ENCODE measurements around the gene WBP1L.

WBP1L gene

DNA sequence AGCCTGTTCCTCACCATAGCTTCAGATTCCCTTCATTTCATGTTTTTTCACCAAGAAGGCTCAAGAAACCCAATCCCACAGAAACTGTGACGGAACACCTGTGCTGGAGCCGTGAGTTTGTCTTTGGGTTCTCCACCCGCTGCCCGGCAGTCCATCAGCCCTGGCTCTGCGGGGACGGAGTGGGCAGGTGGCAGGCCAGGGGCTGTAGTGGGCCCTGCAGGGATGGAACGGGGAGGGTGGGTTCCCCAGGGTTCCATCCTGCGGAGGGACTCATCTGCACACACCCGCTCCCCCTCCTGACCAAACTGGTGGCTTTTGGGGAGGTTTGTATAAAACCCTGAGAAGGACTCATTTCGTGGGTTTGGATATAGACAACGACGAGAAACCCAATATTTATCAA, 78.5 kb downstream of the WBP1L start:
- H3K36me3 ChIP-seq (ENCODE audit: low read depth): no peaks in the 10 kb centered on the region
- TF ChIP-seq, protein P1, sequence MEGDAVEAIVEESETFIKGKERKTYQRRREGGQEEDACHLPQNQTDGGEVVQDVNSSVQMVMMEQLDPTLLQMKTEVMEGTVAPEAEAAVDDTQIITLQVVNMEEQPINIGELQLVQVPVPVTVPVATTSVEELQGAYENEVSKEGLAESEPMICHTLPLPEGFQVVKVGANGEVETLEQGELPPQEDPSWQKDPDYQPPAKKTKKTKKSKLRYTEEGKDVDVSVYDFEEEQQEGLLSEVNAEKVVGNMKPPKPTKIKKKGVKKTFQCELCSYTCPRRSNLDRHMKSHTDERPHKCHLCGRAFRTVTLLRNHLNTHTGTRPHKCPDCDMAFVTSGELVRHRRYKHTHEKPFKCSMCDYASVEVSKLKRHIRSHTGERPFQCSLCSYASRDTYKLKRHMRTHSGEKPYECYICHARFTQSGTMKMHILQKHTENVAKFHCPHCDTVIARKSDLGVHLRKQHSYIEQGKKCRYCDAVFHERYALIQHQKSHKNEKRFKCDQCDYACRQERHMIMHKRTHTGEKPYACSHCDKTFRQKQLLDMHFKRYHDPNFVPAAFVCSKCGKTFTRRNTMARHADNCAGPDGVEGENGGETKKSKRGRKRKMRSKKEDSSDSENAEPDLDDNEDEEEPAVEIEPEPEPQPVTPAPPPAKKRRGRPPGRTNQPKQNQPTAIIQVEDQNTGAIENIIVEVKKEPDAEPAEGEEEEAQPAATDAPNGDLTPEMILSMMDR (IDR thresholded peaks at IDR 0.05; ENCODE audit: poor library complexity, severe bottlenecking): no peak
- H3K27me3 ChIP-seq (ENCODE audit: insufficient read depth, poor library complexity, severe bottlenecking): no peaks in the 10 kb centered on the region
- H3K4me1 ChIP-seq (ENCODE audit: insufficient read depth, poor library complexity, severe bottlenecking): no peaks in the 10 kb centered on the region
- no peak for ATAC-seq (ENCODE audit: low read depth)
- no peak for DNase-seq (ENCODE audit: low spot score)
- H3K4me3 ChIP-seq (ENCODE audit: severe bottlenecking): no peak overlapping the region
- no peak overlapping the region for H3K27ac ChIP-seq (ENCODE audit: poor library complexity, severe bottlenecking)
- no peaks in the 10 kb centered on the region for H3K9me3 ChIP-seq (ENCODE audit: severe bottlenecking)

DNA sequence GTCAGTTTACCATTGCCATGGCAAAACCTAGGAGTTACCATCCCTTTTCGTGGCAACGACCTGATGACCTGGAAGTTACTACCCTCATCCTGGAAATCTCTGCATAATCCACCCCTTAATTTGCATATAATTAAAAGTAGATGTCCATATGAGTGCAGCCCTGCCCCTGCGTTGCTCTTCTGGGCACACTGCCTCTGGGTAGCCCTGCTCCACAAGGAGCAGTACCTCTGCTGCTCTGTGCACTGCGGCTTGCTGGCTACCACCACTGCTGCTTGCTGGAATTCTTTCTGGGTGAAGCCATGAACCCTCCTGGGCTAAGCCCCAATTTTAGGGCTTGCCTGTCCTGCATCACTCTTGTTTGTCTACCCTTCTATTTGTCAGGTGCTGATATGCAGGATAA, 80.9 kb downstream of the WBP1L start:
- no peaks in the 10 kb centered on the region for H3K9me3 ChIP-seq (ENCODE audit: severe bottlenecking)
- no peak overlapping the region for H3K27ac ChIP-seq (ENCODE audit: poor library complexity, severe bottlenecking)
- no peaks in the 10 kb centered on the region for H3K4me1 ChIP-seq (ENCODE audit: insufficient read depth, poor library complexity, severe bottlenecking)
- no peaks in the 10 kb centered on the region for H3K36me3 ChIP-seq (ENCODE audit: low read depth)
- DNase-seq (ENCODE audit: low spot score): no peak
- TF ChIP-seq, protein P1 (IDR thresholded peaks at IDR 0.05; ENCODE audit: poor library complexity, severe bottlenecking): no peak
- H3K27me3 ChIP-seq (ENCODE audit: insufficient read depth, poor library complexity, severe bottlenecking): no peaks in the 10 kb centered on the region
- no peak overlapping the region for H3K4me3 ChIP-seq (ENCODE audit: severe bottlenecking)
- ATAC-seq (ENCODE audit: low read depth): no peak

DNA sequence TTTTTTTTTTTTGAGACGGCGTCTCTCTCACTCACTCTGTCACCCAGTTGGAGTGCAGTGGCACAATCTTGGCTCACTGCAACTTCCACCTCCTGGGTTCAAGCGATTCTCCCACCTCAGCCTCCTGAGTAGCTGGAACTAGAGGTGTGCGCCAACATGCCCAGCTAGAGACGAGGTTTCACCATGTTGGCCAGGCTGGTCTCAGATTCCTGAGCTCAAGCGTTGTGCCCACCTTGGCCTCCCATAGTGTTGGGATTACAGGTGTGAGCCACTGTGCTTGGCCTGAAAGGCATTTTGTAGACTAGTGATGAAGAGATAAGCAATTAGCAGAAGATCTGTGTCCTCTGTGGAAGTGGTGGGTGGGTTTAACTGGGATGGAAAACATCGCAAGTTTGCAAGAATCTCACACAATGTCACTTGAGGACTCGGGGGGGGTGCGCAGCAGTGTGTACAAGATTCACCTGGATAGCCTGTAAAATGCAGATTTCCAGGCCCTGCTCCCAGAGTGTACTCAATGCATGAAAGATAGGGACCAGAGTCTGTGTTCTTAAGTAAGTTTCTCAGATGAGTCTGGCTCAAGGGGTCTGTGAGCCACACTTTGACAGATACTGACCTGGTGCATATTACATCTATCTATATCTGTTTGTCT, 82.5 kb downstream of the WBP1L start:
- Histone ChIP-seq H3K27ac (ENCODE audit: poor library complexity, severe bottlenecking) (no peak overlapping the region), H3K27me3 (ENCODE audit: insufficient read depth, poor library complexity, severe bottlenecking) (no peaks in the 10 kb centered on the region), H3K36me3 (ENCODE audit: low read depth) (no peaks in the 10 kb centered on the region), H3K9me3 (ENCODE audit: severe bottlenecking) (no peaks in the 10 kb centered on the region), H3K4me3 (ENCODE audit: severe bottlenecking) (no peak overlapping the region), H3K4me1 (ENCODE audit: insufficient read depth, poor library complexity, severe bottlenecking) (no peaks in the 10 kb centered on the region)
- DNase-seq (ENCODE audit: low spot score): no peak
- TF ChIP-seq, protein P1 (IDR thresholded peaks at IDR 0.05; ENCODE audit: poor library complexity, severe bottlenecking): no peak
- ATAC-seq (ENCODE audit: low read depth): no peak

DNA sequence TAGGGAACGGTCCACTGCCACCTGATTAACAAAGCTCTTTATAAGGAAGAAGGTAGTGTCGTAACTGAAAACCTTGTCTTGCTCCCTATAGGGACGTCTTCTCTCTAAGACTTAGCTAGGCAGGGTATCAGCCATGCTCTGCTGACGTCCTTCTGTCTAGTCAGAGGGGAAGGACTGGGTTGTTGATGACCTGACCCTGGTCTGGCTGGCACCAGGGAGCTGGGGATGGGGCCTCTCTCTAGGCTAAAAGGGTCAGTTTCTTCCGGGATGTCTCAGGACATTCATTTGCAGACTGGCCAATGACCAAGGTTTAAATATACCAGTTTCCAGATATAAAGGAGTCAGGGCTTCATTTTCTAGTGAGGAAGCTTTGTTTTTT, 83.8 kb downstream of the WBP1L start:
- H3K27me3 ChIP-seq (ENCODE audit: insufficient read depth, poor library complexity, severe bottlenecking): no peaks in the 10 kb centered on the region
- H3K9me3 ChIP-seq (ENCODE audit: severe bottlenecking): no peaks in the 10 kb centered on the region
- H3K4me3 ChIP-seq (ENCODE audit: severe bottlenecking): no peak overlapping the region
- TF ChIP-seq, protein P1 (IDR thresholded peaks at IDR 0.05; ENCODE audit: poor library complexity, severe bottlenecking): no peak
- DNase-seq (ENCODE audit: low spot score): no peak
- no peak overlapping the region for H3K27ac ChIP-seq (ENCODE audit: poor library complexity, severe bottlenecking)
- H3K4me1 ChIP-seq (ENCODE audit: insufficient read depth, poor library complexity, severe bottlenecking): no peaks in the 10 kb centered on the region
- H3K36me3 ChIP-seq (ENCODE audit: low read depth): no peaks in the 10 kb centered on the region
- ATAC-seq (ENCODE audit: low read depth): no peak

DNA sequence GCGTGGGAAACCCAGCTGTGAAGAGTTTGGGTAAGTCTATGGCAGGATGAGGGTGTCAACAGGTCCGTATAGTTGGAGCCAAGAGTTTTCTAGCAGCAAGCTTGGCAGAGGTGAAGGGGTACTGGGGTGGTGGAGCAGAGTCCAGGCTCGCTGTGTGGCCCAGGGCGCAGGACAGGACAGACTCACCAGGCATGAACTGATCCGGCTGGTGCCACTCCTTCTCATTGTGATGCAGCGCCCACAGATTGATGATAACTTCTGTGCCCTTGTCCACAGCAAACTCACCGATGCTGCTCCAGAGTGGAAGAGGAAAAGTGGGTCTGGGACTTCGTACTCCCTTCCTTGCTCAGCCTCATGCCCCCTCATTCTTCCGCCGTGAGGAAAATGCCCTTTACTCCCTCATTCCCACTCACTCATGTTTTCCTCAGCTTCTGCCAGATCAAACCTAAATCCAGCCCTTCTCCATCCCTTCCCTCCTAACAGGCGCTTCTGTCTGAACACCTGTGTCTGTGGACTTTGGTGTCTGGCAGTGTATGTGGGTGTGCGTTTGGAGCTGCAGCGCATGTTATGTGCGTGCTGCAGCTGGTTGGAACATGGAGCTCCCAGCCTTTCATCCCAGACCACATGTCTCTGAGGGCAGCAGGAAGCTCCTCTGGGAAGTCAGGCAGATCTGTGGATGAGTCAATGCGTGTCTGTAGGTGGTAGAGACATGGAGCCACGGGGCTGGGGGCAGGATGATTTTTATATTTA, 87.7 kb downstream of the WBP1L start:
- ATAC-seq (ENCODE audit: low read depth) (no peak), DNase-seq (ENCODE audit: low spot score) (no peak)
- Histone ChIP-seq H3K4me1 (ENCODE audit: insufficient read depth, poor library complexity, severe bottlenecking) (no peaks in the 10 kb centered on the region), H3K4me3 (ENCODE audit: severe bottlenecking) (no peak overlapping the region), H3K27me3 (ENCODE audit: insufficient read depth, poor library complexity, severe bottlenecking) (no peaks in the 10 kb centered on the region), H3K36me3 (ENCODE audit: low read depth) (no peaks in the 10 kb centered on the region), H3K27ac (ENCODE audit: poor library complexity, severe bottlenecking) (no peak overlapping the region), H3K9me3 (ENCODE audit: severe bottlenecking) (no peaks in the 10 kb centered on the region)
- TF ChIP-seq, protein P1 (IDR thresholded peaks at IDR 0.05; ENCODE audit: poor library complexity, severe bottlenecking): no peak

Data from RWPE2 (cell line).